PC-9 (cell line): ENCODE data around the gene LETM1.

Experiments used
- CTCF ChIP-seq: fragments of 200-600 bp; sonication (generic); conservative IDR thresholded peaks from 2 replicates; pipeline ENCODE4 v1.6.1; 2017; ENCODE audit warnings: mixed run types, antibody characterized with exemption, mild to moderate bottlenecking, moderate library complexity
- EZH2 ChIP-seq: fragments of 200-600 bp; sonication (generic); IDR thresholded peaks from 2 replicates; pipeline ENCODE4 v1.8.0; 2017; ENCODE audit warnings: antibody characterized with exemption, low read depth

DNA sequence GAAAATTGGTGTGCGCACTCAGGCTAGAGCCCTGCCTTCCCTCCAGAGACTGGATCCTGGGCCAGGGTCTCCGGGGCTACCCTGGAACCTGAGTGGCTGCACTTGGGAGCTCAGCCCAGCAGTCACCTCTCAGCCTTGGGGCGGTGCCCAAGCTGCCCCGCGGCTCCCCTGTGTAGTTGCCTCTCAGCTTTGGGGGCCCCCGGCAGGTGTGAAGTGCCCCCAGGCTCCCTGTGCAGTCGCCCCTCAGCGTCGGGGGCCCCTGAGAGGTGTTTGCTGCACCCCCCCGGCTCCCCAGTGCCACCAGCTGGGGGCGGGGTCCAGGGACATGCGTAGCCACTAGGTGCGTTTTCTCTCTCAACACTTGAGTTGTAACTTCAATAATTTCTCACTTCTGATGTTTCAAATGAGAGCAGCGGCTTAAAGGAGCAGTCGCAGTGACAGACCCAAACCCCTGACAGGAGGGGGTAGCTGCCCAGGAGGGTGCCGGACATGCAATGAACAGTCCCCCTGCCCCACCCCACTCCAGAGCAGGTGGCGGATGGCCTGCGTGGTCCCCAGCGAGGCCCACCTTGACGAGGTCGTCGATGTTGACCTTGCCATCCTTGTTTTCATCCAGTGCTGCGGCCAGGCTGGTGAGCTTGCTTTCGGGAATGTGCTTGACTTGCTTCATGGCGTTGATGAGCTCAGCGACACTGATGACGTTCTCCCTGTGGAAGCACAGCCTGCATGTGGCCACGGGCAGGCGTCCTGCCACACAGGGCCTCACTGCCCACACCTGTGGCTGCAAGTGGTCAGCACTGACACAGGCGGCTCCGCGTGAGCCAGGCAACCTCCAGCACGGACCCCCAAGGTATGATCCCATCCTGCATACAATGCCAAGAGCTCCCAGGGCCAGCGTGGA is 40.6 kb downstream of the LETM1 start:
- TF ChIP-seq CTCF (no peak), EZH2 (no peak)
